Stomach smooth muscle (tissue), 2 donors: ENCODE measurements around the gene TRIB2.

Source experiments
- H3K27ac ChIP-seq: one replicate; pipeline ENCODE4 v1.7.0; 2013; ENCODE audit warnings: mild to moderate bottlenecking, low read length, inconsistent platforms
- H3K27me3 ChIP-seq, 2 donors: one replicate each; pipeline ENCODE4 v1.7.0; 2013; ENCODE audit warnings: low read length in 2 of 2; ENCODE audit not compliant: insufficient read depth in 2 of 2, control insufficient read depth in 1 of 2
- H3K36me3 ChIP-seq, 2 donors: one replicate each; pipeline ENCODE4 v1.7.0; 2013; ENCODE audit warnings: low read length in 2 of 2; ENCODE audit not compliant: control insufficient read depth in 2 of 2, insufficient read depth in 2 of 2
- H3K4me1 ChIP-seq: one replicate; pipeline ENCODE4 v1.7.0; 2013; ENCODE audit warnings: low read length; ENCODE audit not compliant: control insufficient read depth, insufficient read depth
- H3K4me3 ChIP-seq, 2 donors: one replicate each; pipeline ENCODE4 v1.7.0; 2013; ENCODE audit warnings: low read length in 2 of 2
- H3K9ac ChIP-seq, 2 donors: one replicate each; pipeline ENCODE4 v1.7.0; 2013; ENCODE audit warnings: low read length in 2 of 2, mild to moderate bottlenecking in 1 of 2
- H3K9me3 ChIP-seq, 2 donors: one replicate each; pipeline ENCODE4 v1.7.0; 2013; ENCODE audit warnings: low read length in 2 of 2; ENCODE audit not compliant: control insufficient read depth in 2 of 2
- donor health status: healthy.
- donor health status: Pancreatic carcinoma.

Gene TRIB2

GRCh38 chr2:12721566-12722446, 5.1 kb downstream of the TRIB2 start:
- peaks cover 0 to 22% of the 10 kb centered on the region in 2 donors for H3K36me3 ChIP-seq
- H3K4me1 ChIP-seq: peaks cover 18% of the 10 kb centered on the region
- H3K27ac ChIP-seq: no peak overlapping the region
- peak overlapping the region; percentile 29 to 52 for H3K4me3 ChIP-seq
- peak overlapping the region; percentile 13 to 30 for H3K9ac ChIP-seq
- no peaks in the 10 kb centered on the region for H3K27me3 ChIP-seq
- no peaks in the 10 kb centered on the region for H3K9me3 ChIP-seq

- H3K27ac ChIP-seq: no peak overlapping the region
- H3K9ac ChIP-seq: no peak overlapping the region
- H3K36me3 ChIP-seq: peaks cover 0 to 25% of the 10 kb centered on the region in 2 donors
- peak overlapping the region in 1 of 2 donors; percentile 52 for H3K4me3 ChIP-seq
- H3K4me1 ChIP-seq: peaks cover 23% of the 10 kb centered on the region
- H3K9me3 ChIP-seq: no peaks in the 10 kb centered on the region
- no peaks in the 10 kb centered on the region for H3K27me3 ChIP-seq
Observed at GRCh38 chr2:12722447-12723316, 5.9 kb downstream of the TRIB2 start.

GRCh38 chr2:12723736-12724463, 7.2 kb downstream of the TRIB2 start:
- Histone ChIP-seq H3K9ac (no peak overlapping the region), H3K4me3 (peak overlapping the region in 1 of 2 donors; percentile 15), H3K27ac (no peak overlapping the region)

GRCh38 chr2:12725233-12726187, 8.8 kb downstream of the TRIB2 start:
- H3K9me3 ChIP-seq: no peaks in the 10 kb centered on the region
- no peak overlapping the region for H3K4me3 ChIP-seq
- H3K9ac ChIP-seq: no peak overlapping the region
- no peaks in the 10 kb centered on the region for H3K27me3 ChIP-seq
- H3K36me3 ChIP-seq: peaks cover 0 to 38% of the 10 kb centered on the region in 2 donors
- H3K4me1 ChIP-seq: peaks cover 19% of the 10 kb centered on the region
- H3K27ac ChIP-seq: no peak overlapping the region

More at GRCh38 chr2:12723736-12724463, 7.2 kb downstream of the TRIB2 start:
- H3K4me1 ChIP-seq: peaks cover 24% of the 10 kb centered on the region
- H3K9me3 ChIP-seq: no peaks in the 10 kb centered on the region
- H3K27me3 ChIP-seq: no peaks in the 10 kb centered on the region
- peaks cover 0 to 34% of the 10 kb centered on the region in 2 donors for H3K36me3 ChIP-seq

- Histone ChIP-seq H3K27ac (no peak overlapping the region), H3K4me1 (peaks cover 20% of the 10 kb centered on the region), H3K4me3 (no peak overlapping the region), H3K27me3 (no peaks in the 10 kb centered on the region), H3K36me3 (peaks cover 0 to 45% of the 10 kb centered on the region in 2 donors), H3K9me3 (no peaks in the 10 kb centered on the region), H3K9ac (no peak overlapping the region)
Observed at GRCh38 chr2:12726271-12726670, 9.5 kb downstream of the TRIB2 start.

- Histone ChIP-seq H3K9ac (no peak overlapping the region), H3K9me3 (no peaks in the 10 kb centered on the region), H3K27ac (no peak overlapping the region), H3K27me3 (no peaks in the 10 kb centered on the region), H3K36me3 (peaks cover 0 to 51% of the 10 kb centered on the region in 2 donors), H3K4me3 (no peak overlapping the region), H3K4me1 (peaks cover 24% of the 10 kb centered on the region)
Observed at GRCh38 chr2:12727065-12727464, 10.3 kb downstream of the TRIB2 start.

- Histone ChIP-seq H3K9ac (no peak overlapping the region), H3K4me1 (peaks cover 27% of the 10 kb centered on the region), H3K4me3 (no peak overlapping the region), H3K27me3 (no peaks in the 10 kb centered on the region), H3K9me3 (no peaks in the 10 kb centered on the region), H3K36me3 (peaks cover 0 to 51% of the 10 kb centered on the region in 2 donors), H3K27ac (no peak overlapping the region)
Observed at GRCh38 chr2:12727641-12728040, 10.9 kb downstream of the TRIB2 start.

- Histone ChIP-seq H3K9ac (no peak overlapping the region), H3K27me3 (no peaks in the 10 kb centered on the region), H3K4me1 (peaks cover 33% of the 10 kb centered on the region), H3K27ac (no peak overlapping the region), H3K9me3 (no peaks in the 10 kb centered on the region), H3K4me3 (no peak overlapping the region), H3K36me3 (peaks cover 0 to 51% of the 10 kb centered on the region in 2 donors)
Observed at GRCh38 chr2:12728221-12728777, 11.6 kb downstream of the TRIB2 start.

- no peak overlapping the region for H3K9ac ChIP-seq
- H3K4me3 ChIP-seq: no peak overlapping the region
- peaks cover 48% of the 10 kb centered on the region for H3K4me1 ChIP-seq
- H3K27ac ChIP-seq: no peak overlapping the region
- no peaks in the 10 kb centered on the region for H3K27me3 ChIP-seq
- peaks cover 0 to 43% of the 10 kb centered on the region in 2 donors for H3K36me3 ChIP-seq
- no peaks in the 10 kb centered on the region for H3K9me3 ChIP-seq
Observed at GRCh38 chr2:12730265-12730664, 13.5 kb downstream of the TRIB2 start.
